SK-N-SH (cell line): ENCODE measurements around the gene STIP1. TPM values are rescaled to one million over a fixed set of nuclear protein-coding genes. Genes with fewer than 3 reads are reported as not detected.

Experiments
- CTCF ChIA-PET: fragments of 300-600, 350-600 bp; formaldehyde crosslinking; extraction: SDS; loops from one replicate; lab custom pipeline; 2021; lab: Yijun Ruan, JAX
- POLR2A ChIA-PET: fragments of 350-600 bp; sonication (Branson Sonifier 250); formaldehyde crosslinking; extraction: SDS; loops from one replicate; lab custom pipeline; 2020; ENCODE audit warnings: antibody characterized with exemption, inconsistent platforms; lab: Yijun Ruan, JAX
- DNase-seq: peaks from one replicate; pipeline ENCODE4 v3.0.0; 2012
- H2AFZ ChIP-seq: fragments of 200-600 bp; sonication (generic); 2 replicates; pipeline ENCODE4 v1.8.1; 2016; ENCODE audit warnings: antibody characterized with exemption, mild to moderate bottlenecking, low read depth
- H3F3A ChIP-seq: fragments of 200-600 bp; sonication (generic); replicated peaks from 2 replicates; pipeline ENCODE3; 2016; ENCODE audit warnings: antibody characterized with exemption, mild to moderate bottlenecking; ENCODE audit not compliant: insufficient read depth
- H3K27ac ChIP-seq, 2 experiments: fragments of 200-500 bp in 1 of 2; fragments of 200-600 bp in 1 of 2; sonication (Bioruptor generic) in 1 of 2; sonication (generic), shearing (Covaris generic) in 1 of 2; 2 replicates each; pipeline versions ENCODE4 v1.5.1 to v1.6.1; 2014 to 2016; ENCODE audit warnings: low read depth in 2 of 2, inconsistent platforms in 1 of 2, low read length in 1 of 2, mild to moderate bottlenecking in 1 of 2, mixed read lengths in 1 of 2
- H3K27me3 ChIP-seq: fragments of 200-600 bp; sonication (generic), shearing (Covaris generic); 2 replicates; pipeline ENCODE4 v1.6.1; 2016; ENCODE audit warnings: mixed run types; ENCODE audit not compliant: insufficient read depth
- H3K36me3 ChIP-seq, 2 experiments: fragments of 200-500 bp in 1 of 2; fragments of 200-600 bp in 1 of 2; sonication (Bioruptor generic) in 1 of 2; sonication (generic) in 1 of 2; replicated peaks in 1 of 2; 2 replicates each; pipeline versions ENCODE3 to v1.5.1; 2014 to 2016; ENCODE audit warnings: low read length in 1 of 2, mild to moderate bottlenecking in 1 of 2; ENCODE audit not compliant: insufficient read depth in 2 of 2, control insufficient read depth in 1 of 2
- H3K4me1 ChIP-seq, 2 experiments: fragments of 200-500 bp in 1 of 2; fragments of 200-600 bp in 1 of 2; sonication (Bioruptor generic) in 1 of 2; sonication (generic), shearing (Covaris generic) in 1 of 2; 2 replicates each; pipeline versions ENCODE4 v1.5.1 to v1.6.1; 2014 to 2016; ENCODE audit warnings: low read depth in 1 of 2, low read length in 1 of 2, mixed run types in 1 of 2; ENCODE audit not compliant: insufficient read depth in 2 of 2, control insufficient read depth in 1 of 2
- H3K4me2 ChIP-seq: fragments of 200-600 bp; sonication (generic), shearing (Covaris generic); 2 replicates; pipeline ENCODE4 v1.6.1; 2017; ENCODE audit warnings: mixed run types
- H3K4me3 ChIP-seq, 2 experiments: fragments of 200-500 bp in 1 of 2; fragments of 200-600 bp in 1 of 2; sonication (Bioruptor generic) in 1 of 2; sonication (generic), shearing (Covaris generic) in 1 of 2; 2 replicates each; pipeline versions ENCODE4 v1.5.1 to v1.8.1; 2014 to 2016; ENCODE audit warnings: low read depth in 2 of 2, inconsistent platforms in 1 of 2, low read length in 1 of 2, mild to moderate bottlenecking in 1 of 2, mixed read lengths in 1 of 2, moderate library complexity in 1 of 2
- H3K79me2 ChIP-seq: fragments of 200-600 bp; sonication (generic); 2 replicates; pipeline ENCODE4 v1.8.1; 2017; ENCODE audit warnings: mild to moderate bottlenecking; ENCODE audit not compliant: insufficient read depth
- H3K9ac ChIP-seq: fragments of 200-600 bp; sonication (generic); 2 replicates; pipeline ENCODE4 v1.6.1; 2017; ENCODE audit warnings: mixed run types
- H3K9me2 ChIP-seq: fragments of 200-600 bp; sonication (generic); 2 replicates; pipeline ENCODE4 v1.6.1; 2017; ENCODE audit warnings: mixed run types
- H3K9me3 ChIP-seq: fragments of 200-600 bp; sonication (generic); 2 replicates; pipeline ENCODE4 v1.6.1; 2017; ENCODE audit warnings: mixed run types, mild to moderate bottlenecking, moderate library complexity
- H4K20me1 ChIP-seq: fragments of 200-600 bp; sonication (generic); 2 replicates; pipeline ENCODE4 v1.6.1; 2017; ENCODE audit warnings: mild to moderate bottlenecking, mixed run types; ENCODE audit not compliant: insufficient read depth
- ELF1 ChIP-seq: IDR thresholded peaks from 2 replicates; pipeline ENCODE4 v1.4.0; 2012
- EP300 ChIP-seq, 2 experiments: IDR thresholded peaks; 2 replicates each; pipeline versions ENCODE4 v1.4.0 to v1.6.1; 2012; ENCODE audit warnings: borderline replicate concordance in 1 of 2, low read depth in 1 of 2, low read length in 1 of 2
- FOSL2 ChIP-seq: IDR thresholded peaks from 2 replicates; pipeline ENCODE4 v1.4.0; 2012; ENCODE audit warnings: low read depth, mild to moderate bottlenecking, moderate library complexity, borderline replicate concordance
- MEF2A ChIP-seq: IDR thresholded peaks from 2 replicates; pipeline ENCODE4 v1.4.0; 2012; ENCODE audit warnings: low read depth, borderline replicate concordance
- POLR2AphosphoS5 ChIP-seq: IDR thresholded peaks from 2 replicates; pipeline ENCODE4 v1.6.1; 2012; ENCODE audit warnings: low read depth, low read length
- RCOR1 ChIP-seq: fragments of 150-350 bp; IDR thresholded peaks from 2 replicates; pipeline ENCODE4 v1.6.1; 2017; ENCODE audit warnings: antibody characterized with exemption, low read length
- RFX5 ChIP-seq: IDR thresholded peaks from 2 replicates; pipeline ENCODE4 v1.6.1; 2012; ENCODE audit warnings: mild to moderate bottlenecking, improper control_type of control experiment, low read length
- RXRA ChIP-seq: IDR thresholded peaks from 2 replicates; pipeline ENCODE4 v1.4.0; 2012; ENCODE audit warnings: low read depth, mild to moderate bottlenecking, borderline replicate concordance
- SIN3A ChIP-seq: IDR thresholded peaks from 2 replicates; pipeline ENCODE4 v1.6.1; 2012; ENCODE audit warnings: low read depth, mild to moderate bottlenecking, low read length, moderate library complexity, borderline replicate concordance
- SMC3 ChIP-seq: IDR thresholded peaks from 2 replicates; pipeline ENCODE4 v1.6.1; 2012; ENCODE audit warnings: low read depth, low read length, improper control_type of control experiment
- TCF12 ChIP-seq: IDR thresholded peaks from 2 replicates; pipeline ENCODE4 v1.4.0; 2012
- YY1 ChIP-seq: IDR thresholded peaks from 2 replicates; pipeline ENCODE4 v1.4.0; 2012; ENCODE audit warnings: low read depth, mild to moderate bottlenecking
- WGBS: methylation state at CpG from one replicate; pipeline ENCODE4 v1.1.6; 2017; ENCODE audit warnings: low lambda C conversion rate; 5-methylcytosine and 5-hydroxymethylcytosine counted together
- polyA plus RNA-seq, 3 experiments: library from polyadenylated mRNA; depleted of rRNA; stranded (reverse); fragments of >200 nt; gene quantifications; 2 replicates each; pipeline ENCODE4 v1.2.3, GENCODE V29; 2012
- TF ChIP-seq, protein P1 (sequence below): fragments of 150-350 bp; IDR thresholded peaks from 2 replicates; pipeline ENCODE4 v1.6.1; 2016; ENCODE audit warnings: mild to moderate bottlenecking, low read depth, low read length
- TF ChIP-seq, protein P2 (sequence below): IDR thresholded peaks from 2 replicates; pipeline ENCODE4 v1.4.0; 2012; ENCODE audit warnings: low read depth, borderline replicate concordance
- TF ChIP-seq, protein P3 (sequence below): IDR thresholded peaks from 2 replicates; pipeline ENCODE4 v1.4.0; 2012; ENCODE audit warnings: low read depth
- TF ChIP-seq, protein P4 (sequence below): IDR thresholded peaks from 2 replicates; pipeline ENCODE4; 2012
- TF ChIP-seq, protein P5 (sequence below): fragments of 200-600 bp; sonication (generic); IDR thresholded peaks from 2 replicates; pipeline ENCODE4 v1.6.1; 2017; ENCODE audit warnings: antibody characterized with exemption, mild to moderate bottlenecking, moderate library complexity

STIP1 gene
- polyA plus RNA-seq, 1 of the 3 experiments (the other 2 are of a cell fraction), result 163 TPM

DNA sequence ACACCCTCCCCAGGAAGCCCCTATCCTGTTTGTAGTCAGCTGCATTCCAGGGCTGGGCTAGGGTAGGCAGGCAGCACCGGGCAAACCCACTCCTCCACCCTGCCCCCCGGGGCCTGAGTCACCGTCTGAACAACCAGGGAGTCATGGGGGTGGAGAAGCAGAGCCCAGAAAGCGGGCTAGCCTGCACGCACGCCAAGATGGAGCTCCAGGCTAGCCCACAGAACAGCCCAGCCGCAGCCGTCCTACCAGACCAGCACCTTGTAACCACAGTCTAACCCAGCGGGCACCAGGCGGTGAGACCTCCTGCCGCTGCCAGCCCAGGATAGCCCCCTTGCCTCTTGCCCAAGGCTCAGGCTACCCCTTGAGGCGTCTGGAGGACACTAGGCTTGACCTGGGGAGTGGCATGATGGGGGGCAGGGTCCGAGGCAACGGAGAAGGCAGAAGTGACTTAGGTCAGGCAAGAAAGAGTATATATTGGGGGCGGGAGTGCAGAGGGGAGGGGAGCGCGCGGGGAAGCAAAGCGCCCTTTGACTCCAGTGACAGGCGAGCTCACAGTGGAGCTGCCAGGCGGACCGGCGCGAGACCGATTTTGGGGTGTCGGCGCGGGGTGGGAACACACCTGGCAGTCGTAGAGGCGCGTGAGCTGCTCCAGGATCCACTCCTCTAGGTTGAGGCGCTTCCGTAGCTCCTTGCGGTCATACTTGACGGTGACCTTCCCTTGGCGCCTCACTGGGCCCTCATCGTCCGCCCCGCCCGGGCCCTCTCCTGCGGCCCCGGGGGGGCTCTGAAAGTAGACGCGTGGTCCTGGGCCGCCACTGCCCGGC lies 60.0 kb downstream of the STIP1 start:
- H3K27ac ChIP-seq, result peak overlapping the region; percentile 63 to 89
- H3K9me2 ChIP-seq, result no peaks in the 10 kb centered on the region
- no peaks in the 10 kb centered on the region for H3K27me3 ChIP-seq
- WGBS, result 2% methylated on average over 16 of the region's 46 CpGs
- peaks cover 9 to 44% of the 10 kb centered on the region in 2 experiments; a peak in 2 of 4 replicates for H3K4me1 ChIP-seq
- TF ChIP-seq EP300 (IDR thresholded peaks at IDR 0.05; ENCODE audit: borderline replicate concordance in 1 of 2, low read depth in 1 of 2, low read length in 1 of 2) (no peak), RXRA (no peak), TCF12 (0 out of 2 replicates have a peak, but pooled peaks have one; percentile 22), MEF2A (no peak), ELF1 (no peak), SMC3 (no peak), YY1 (peak; percentile 65; the same call in 1 of the 2 replicates), RCOR1 (peak; percentile 46; the same call in 1 of the 2 replicates), SIN3A (peak; percentile 24; the same call in 1 of the 2 replicates), RFX5 (no peak), POLR2AphosphoS5 (peak; percentile 16), FOSL2 (peak; percentile 90; the same call in 1 of the 2 replicates)
- TF ChIP-seq, protein P1, sequence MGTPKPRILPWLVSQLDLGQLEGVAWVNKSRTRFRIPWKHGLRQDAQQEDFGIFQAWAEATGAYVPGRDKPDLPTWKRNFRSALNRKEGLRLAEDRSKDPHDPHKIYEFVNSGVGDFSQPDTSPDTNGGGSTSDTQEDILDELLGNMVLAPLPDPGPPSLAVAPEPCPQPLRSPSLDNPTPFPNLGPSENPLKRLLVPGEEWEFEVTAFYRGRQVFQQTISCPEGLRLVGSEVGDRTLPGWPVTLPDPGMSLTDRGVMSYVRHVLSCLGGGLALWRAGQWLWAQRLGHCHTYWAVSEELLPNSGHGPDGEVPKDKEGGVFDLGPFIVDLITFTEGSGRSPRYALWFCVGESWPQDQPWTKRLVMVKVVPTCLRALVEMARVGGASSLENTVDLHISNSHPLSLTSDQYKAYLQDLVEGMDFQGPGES, result no peak
- TF ChIP-seq, protein P2, sequence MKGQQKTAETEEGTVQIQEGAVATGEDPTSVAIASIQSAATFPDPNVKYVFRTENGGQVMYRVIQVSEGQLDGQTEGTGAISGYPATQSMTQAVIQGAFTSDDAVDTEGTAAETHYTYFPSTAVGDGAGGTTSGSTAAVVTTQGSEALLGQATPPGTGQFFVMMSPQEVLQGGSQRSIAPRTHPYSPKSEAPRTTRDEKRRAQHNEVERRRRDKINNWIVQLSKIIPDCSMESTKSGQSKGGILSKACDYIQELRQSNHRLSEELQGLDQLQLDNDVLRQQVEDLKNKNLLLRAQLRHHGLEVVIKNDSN, result no peak
- TF ChIP-seq, protein P3, sequence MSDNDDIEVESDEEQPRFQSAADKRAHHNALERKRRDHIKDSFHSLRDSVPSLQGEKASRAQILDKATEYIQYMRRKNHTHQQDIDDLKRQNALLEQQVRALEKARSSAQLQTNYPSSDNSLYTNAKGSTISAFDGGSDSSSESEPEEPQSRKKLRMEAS, result peak; percentile 55; the same call in 1 of the 2 replicates
- TF ChIP-seq, protein P4, sequence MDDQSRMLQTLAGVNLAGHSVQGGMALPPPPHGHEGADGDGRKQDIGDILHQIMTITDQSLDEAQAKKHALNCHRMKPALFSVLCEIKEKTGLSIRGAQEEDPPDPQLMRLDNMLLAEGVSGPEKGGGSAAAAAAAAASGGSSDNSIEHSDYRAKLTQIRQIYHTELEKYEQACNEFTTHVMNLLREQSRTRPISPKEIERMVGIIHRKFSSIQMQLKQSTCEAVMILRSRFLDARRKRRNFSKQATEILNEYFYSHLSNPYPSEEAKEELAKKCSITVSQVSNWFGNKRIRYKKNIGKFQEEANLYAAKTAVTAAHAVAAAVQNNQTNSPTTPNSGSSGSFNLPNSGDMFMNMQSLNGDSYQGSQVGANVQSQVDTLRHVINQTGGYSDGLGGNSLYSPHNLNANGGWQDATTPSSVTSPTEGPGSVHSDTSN, result no peak; the same call in 1 of the 2 replicates
- TF ChIP-seq, protein P5, sequence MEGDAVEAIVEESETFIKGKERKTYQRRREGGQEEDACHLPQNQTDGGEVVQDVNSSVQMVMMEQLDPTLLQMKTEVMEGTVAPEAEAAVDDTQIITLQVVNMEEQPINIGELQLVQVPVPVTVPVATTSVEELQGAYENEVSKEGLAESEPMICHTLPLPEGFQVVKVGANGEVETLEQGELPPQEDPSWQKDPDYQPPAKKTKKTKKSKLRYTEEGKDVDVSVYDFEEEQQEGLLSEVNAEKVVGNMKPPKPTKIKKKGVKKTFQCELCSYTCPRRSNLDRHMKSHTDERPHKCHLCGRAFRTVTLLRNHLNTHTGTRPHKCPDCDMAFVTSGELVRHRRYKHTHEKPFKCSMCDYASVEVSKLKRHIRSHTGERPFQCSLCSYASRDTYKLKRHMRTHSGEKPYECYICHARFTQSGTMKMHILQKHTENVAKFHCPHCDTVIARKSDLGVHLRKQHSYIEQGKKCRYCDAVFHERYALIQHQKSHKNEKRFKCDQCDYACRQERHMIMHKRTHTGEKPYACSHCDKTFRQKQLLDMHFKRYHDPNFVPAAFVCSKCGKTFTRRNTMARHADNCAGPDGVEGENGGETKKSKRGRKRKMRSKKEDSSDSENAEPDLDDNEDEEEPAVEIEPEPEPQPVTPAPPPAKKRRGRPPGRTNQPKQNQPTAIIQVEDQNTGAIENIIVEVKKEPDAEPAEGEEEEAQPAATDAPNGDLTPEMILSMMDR, result no peak
- no peak overlapping the region for H2AFZ ChIP-seq
- H3K4me2 ChIP-seq, result peak overlapping the region; percentile 77
- H3K79me2 ChIP-seq, result peaks cover 48% of the 10 kb centered on the region
- peaks cover 10 to 14% of the 10 kb centered on the region in 2 experiments for H3K36me3 ChIP-seq
- peak overlapping the region; percentile 72 for H3K9ac ChIP-seq
- H3K9me3 ChIP-seq, result no peaks in the 10 kb centered on the region
- ChIA-PET CTCF (interaction anchor here (1.0 to 3.4 kb wide), 6 partner anchors 13 to 1084 kb away, joined by 3 to 20 read pairs (median 8); partner anchors contain the start of genes DNAJC4 and ESRRA), POLR2A (interaction anchor here (1.0 to 12.4 kb wide), 9 partner anchors 15 to 65 kb away, joined by 3 to 112 read pairs (median 3); partner anchors contain the start of gene ESRRA)
- peaks cover 11% of the 10 kb centered on the region for H3F3A ChIP-seq
- H3K4me3 ChIP-seq, result peak overlapping the region; percentile 75 to 98
- H4K20me1 ChIP-seq, result no peaks in the 10 kb centered on the region
- DNase-seq, result peak; percentile 58
